Endothelial cell of umbilical vein (primary cell): ENCODE measurements around the gene NIPA2. TPM values are rescaled to one million over a fixed set of nuclear protein-coding genes. Genes with fewer than 3 reads are reported as not detected.
A peak's percentile ranks its signal among the peaks of the same experiment; 100 is the strongest.

Experiments used
- BruUV-seq: library from RNA; stranded (reverse); fragments of 400-500 nt; replicated peaks from 2 replicates; lab custom pipeline; 2021; lab: Mats Ljungman, UMichigan
- CTCF ChIA-PET: fragments of 300-600, 350-600 bp; sonication (Branson Sonifier 250); formaldehyde crosslinking; loops from one replicate; lab custom pipeline; 2021; ENCODE audit warnings: antibody characterized with exemption, inconsistent platforms; lab: Charles Lee
- POLR2A ChIA-PET: fragments of 300-600, 350-600 bp; sonication (Branson Sonifier 250); formaldehyde crosslinking; loops from one replicate; lab custom pipeline; 2021; ENCODE audit warnings: antibody characterized with exemption, inconsistent platforms; lab: Charles Lee
- DNase-seq: peaks from one replicate; pipeline ENCODE4 v3.0.0-alpha.2; 2011; ENCODE audit warnings: low read depth, low spot score
- FAIRE-seq: peaks from 2 replicates; lab custom pipeline; 2011; peaks lifted over from hg19 to GRCh38; lab: Jason Lieb, UNC
- H2AFZ ChIP-seq: 2 replicates; pipeline ENCODE4 v1.6.0; 2012; ENCODE audit warnings: low read depth, low read length, control low read depth, inconsistent platforms
- H3K27ac ChIP-seq: 2 replicates; pipeline ENCODE4 v1.5.1; 2011; ENCODE audit warnings: low read depth, mild to moderate bottlenecking, control low read depth, low read length, moderate library complexity; ENCODE audit not compliant: insufficient read depth
- H3K27me3 ChIP-seq, 2 experiments: 2 replicates each; pipeline versions ENCODE4 v1.6.0 to v1.6.1; 2011; ENCODE audit warnings: low read length in 2 of 2, mixed read lengths in 1 of 2; ENCODE audit not compliant: control insufficient read depth in 2 of 2, insufficient read depth in 2 of 2
- H3K36me3 ChIP-seq, 2 experiments: 2 replicates in 1 of 2; 3 replicates in 1 of 2; pipeline ENCODE4 v1.5.1; 2011; ENCODE audit warnings: low read length in 2 of 2, mild to moderate bottlenecking in 1 of 2, moderate library complexity in 1 of 2; ENCODE audit not compliant: control insufficient read depth in 2 of 2, insufficient read depth in 2 of 2; ENCODE audit errors: extremely low read depth in 1 of 2
- H3K4me1 ChIP-seq: 3 replicates; pipeline ENCODE4 v1.5.1; 2011; ENCODE audit warnings: mild to moderate bottlenecking, low read length; ENCODE audit not compliant: control insufficient read depth, insufficient read depth; ENCODE audit errors: extremely low read depth
- H3K4me2 ChIP-seq: 2 replicates; pipeline ENCODE4 v1.6.1; 2011; ENCODE audit warnings: low read length, control low read depth, mixed read lengths; ENCODE audit not compliant: insufficient read depth
- H3K4me3 ChIP-seq, 3 experiments: fragments of 200-600 bp in 1 of 3; sonication (generic), shearing (Covaris generic) in 1 of 3; replicated peaks in 1 of 3; 2 replicates each; pipeline ENCODE4 v1.5.1; 2011 to 2016; ENCODE audit warnings: control low read depth in 3 of 3, low read length in 3 of 3, mild to moderate bottlenecking in 2 of 3, inconsistent platforms in 1 of 3, low read depth in 1 of 3, moderate library complexity in 1 of 3; ENCODE audit not compliant: insufficient read depth in 1 of 3
- H3K79me2 ChIP-seq: 2 replicates; pipeline ENCODE4 v1.6.0; 2012; ENCODE audit warnings: low read length, inconsistent platforms; ENCODE audit not compliant: control insufficient read depth, insufficient read depth
- H3K9ac ChIP-seq: replicated peaks from 2 replicates; pipeline ENCODE3; 2011; ENCODE audit warnings: low read length, control low read depth; ENCODE audit not compliant: insufficient read depth; ENCODE audit errors: extremely low read depth
- H3K9me1 ChIP-seq: replicated peaks from 3 replicates; pipeline ENCODE4 v1.6.0; 2011; ENCODE audit warnings: mild to moderate bottlenecking, low read length; ENCODE audit not compliant: control insufficient read depth, insufficient read depth; ENCODE audit errors: extremely low read depth
- H3K9me3 ChIP-seq: replicated peaks from 2 replicates; pipeline ENCODE4 v1.5.1; 2012; ENCODE audit warnings: low read length, inconsistent platforms; ENCODE audit not compliant: control insufficient read depth, insufficient read depth
- H4K20me1 ChIP-seq: replicated peaks from 2 replicates; pipeline ENCODE3; 2011; ENCODE audit warnings: mild to moderate bottlenecking, low read length; ENCODE audit not compliant: control insufficient read depth, insufficient read depth; ENCODE audit errors: extremely low read depth
- CTCF ChIP-seq, 2 donors: IDR thresholded peaks; 1 replicate in 1 of 2; 2 replicates in 1 of 2; pipeline ENCODE4 v1.5.1; 2011; ENCODE audit warnings: low read length in 2 of 2, mild to moderate bottlenecking in 2 of 2, moderate library complexity in 2 of 2, control low read depth in 1 of 2, inconsistent platforms in 1 of 2, low read depth in 1 of 2; ENCODE audit not compliant: insufficient read depth in 1 of 2; ENCODE audit errors: extremely low read depth in 1 of 2
- EZH2 ChIP-seq: IDR thresholded peaks from 2 replicates; pipeline ENCODE4 v1.6.1; 2012; ENCODE audit warnings: borderline replicate concordance, low read depth, mild to moderate bottlenecking, moderate library complexity, low read length, inconsistent platforms; ENCODE audit not compliant: severe bottlenecking
- FOS ChIP-seq: IDR thresholded peaks from 2 replicates; pipeline ENCODE4 v1.6.1; 2011; ENCODE audit warnings: mild to moderate bottlenecking, low read length, moderate library complexity, borderline replicate concordance; ENCODE audit not compliant: insufficient read depth
- GATA2 ChIP-seq: IDR thresholded peaks from 2 replicates; pipeline ENCODE4 v1.7.0; 2011; ENCODE audit warnings: low read depth, mild to moderate bottlenecking, moderate library complexity, mixed read lengths, low read length; ENCODE audit not compliant: insufficient read length, insufficient read depth
- JUN ChIP-seq: IDR thresholded peaks from 2 replicates; pipeline ENCODE4 v1.6.1; 2011; ENCODE audit warnings: borderline replicate concordance, low read depth; ENCODE audit not compliant: insufficient read length, insufficient read depth
- MAX ChIP-seq: IDR thresholded peaks from 2 replicates; pipeline ENCODE4 v1.6.1; 2011; ENCODE audit not compliant: insufficient read depth, insufficient read length
- MYC ChIP-seq: IDR thresholded peaks from one replicate; pipeline ENCODE4 v1.6.1; 2011; ENCODE audit warnings: mild to moderate bottlenecking, low read depth, low read length
- POLR2A ChIP-seq: IDR thresholded peaks from 2 replicates; pipeline ENCODE4 v1.6.1; 2012; ENCODE audit warnings: low read depth, mild to moderate bottlenecking, control low read depth, low read length
- POLR2AphosphoS5 ChIP-seq: IDR thresholded peaks from 2 replicates; pipeline ENCODE4 v1.6.1; 2012; ENCODE audit warnings: low read depth, mild to moderate bottlenecking, control low read depth, low read length, moderate library complexity; ENCODE audit not compliant: insufficient read depth
- dilution Hi-C: fragments of 300-500 bp; cut with MboI; formaldehyde crosslinking; loops from one replicate; pipeline ENCODE4 v1.15.0; 2019; ENCODE audit warnings: low sequenced_read_pairs; ENCODE audit not compliant: extremely low pct_ligation_motif_present
- intact Hi-C: fragments of 100-400 bp; cut with micrococcal nuclease; formaldehyde crosslinking; loops from one replicate; pipeline ENCODE4 v1.10.0; 2022
- polyA plus RNA-seq, 4 experiments: library from polyadenylated mRNA; depleted of rRNA in 3 of 4; stranded (reverse) in 3 of 4; unstranded in 1 of 4; fragments of >200 nt; gene quantifications; 2 replicates each; pipeline versions ENCODE4 v1.2.1 to v1.2.3, GENCODE V29; 2011 to 2012; ENCODE audit warnings: missing spikeins in 1 of 4
- total RNA-seq: library from RNA; stranded (reverse); gene quantifications from 2 replicates; pipeline ENCODE4 v1.2.3, GENCODE V29; 2021

NIPA2 gene
- total and polyA plus RNA-seq, 2 donors (not counting 3 experiments of a cell fraction or from before 2014, with no cell fraction given): 55.2 to 75.7 TPM

- POLR2A ChIA-PET: no interaction called here
Measured at GRCh38 chr15:22884344-22884743, 45.9 kb downstream of the NIPA2 start.

GRCh38 chr15:22885120-22885519 lies 46.7 kb downstream of the NIPA2 start:
- TF ChIP-seq FOS (no peak), CTCF (IDR thresholded peaks at IDR 0.05; ENCODE audit: extremely low read depth in 1 of 2, insufficient read depth in 1 of 2, low read depth in 1 of 2, low read length in 2 of 2) (no peak), GATA2 (no peak), MAX (no peak), POLR2A (no peak), JUN (no peak), EZH2 (no peak), MYC (no peak), POLR2AphosphoS5 (no peak)
- POLR2A ChIA-PET: no interaction called here

More at GRCh38 chr15:22884344-22884743, 45.9 kb downstream of the NIPA2 start:
- H3K4me1 ChIP-seq: peaks cover 4% of the 10 kb centered on the region
- intact Hi-C loops: no loop called here
- dilution Hi-C loops: no loop called here
- no peaks in the 10 kb centered on the region for H3K79me2 ChIP-seq
- H3K9me3 ChIP-seq: no peaks in the 10 kb centered on the region
- H3K27ac ChIP-seq: no peak overlapping the region
- CTCF ChIA-PET: interaction anchor here (1.4 kb wide), 1 partner anchor 152 kb away, joined by 3 read pairs; no protein-coding TSS in a partner anchor
- no peak overlapping the region for H3K9ac ChIP-seq
- H2AFZ ChIP-seq: no peak overlapping the region
- DNase-seq (no peak), FAIRE-seq (no peak)
- H3K4me2 ChIP-seq: no peak overlapping the region
- no peaks in the 10 kb centered on the region for H4K20me1 ChIP-seq
- no peaks in the 10 kb centered on the region for H3K9me1 ChIP-seq
- TF ChIP-seq CTCF (IDR thresholded peaks at IDR 0.05; ENCODE audit: extremely low read depth in 1 of 2, insufficient read depth in 1 of 2, low read depth in 1 of 2, low read length in 2 of 2) (peak in 1 of 2 donors; percentile 1), JUN (no peak)
- no TSS peak for BruUV-seq
- no peak overlapping the region for H3K4me3 ChIP-seq
- no peaks in the 10 kb centered on the region for H3K27me3 ChIP-seq
- peaks cover 11 to 22% of the 10 kb centered on the region in 2 experiments for H3K36me3 ChIP-seq

More at GRCh38 chr15:22885120-22885519, 46.7 kb downstream of the NIPA2 start:
- H3K4me2 ChIP-seq: no peak overlapping the region
- H3K36me3 ChIP-seq: peaks cover 11 to 21% of the 10 kb centered on the region in 2 experiments
- H3K79me2 ChIP-seq: no peaks in the 10 kb centered on the region
- CTCF ChIA-PET: no interaction called here
- H3K9me3 ChIP-seq: no peaks in the 10 kb centered on the region
- DNase-seq: no peak
- H3K4me1 ChIP-seq: peaks cover 4% of the 10 kb centered on the region
- intact Hi-C loops: no loop called here
- H4K20me1 ChIP-seq: no peaks in the 10 kb centered on the region
- no TSS peak for BruUV-seq
- no peak overlapping the region for H3K27ac ChIP-seq
- no peaks in the 10 kb centered on the region for H3K27me3 ChIP-seq
- H3K9me1 ChIP-seq: no peaks in the 10 kb centered on the region
- no peak overlapping the region for H3K9ac ChIP-seq
- no peak overlapping the region for H2AFZ ChIP-seq
- no peak for FAIRE-seq
- no peak overlapping the region for H3K4me3 ChIP-seq
- dilution Hi-C loops: no loop called here
